ENCODE results near the gene SYT1.

The SYT1 gene

GRCh38 chr12:79233341-79233781 lies 368.8 kb downstream of the SYT1 start:
- no peak for DNase-seq (ENCODE audit: insufficient read length, low spot score)
- TF ChIP-seq POLR2A (IDR thresholded peaks at IDR 0.05; ENCODE audit: low read depth, low read length), result no peak
- no peak for FAIRE-seq

- no peak for TF ChIP-seq POLR2A (IDR thresholded peaks at IDR 0.05; ENCODE audit: low read depth, low read length)
- FAIRE-seq (no peak), DNase-seq (ENCODE audit: insufficient read length, low spot score) (no peak)
These were observed 372.3 kb downstream of the SYT1 start for GRCh38 chr12:79236920-79237319.

GRCh38 chr12:79238246-79238645 lies 373.7 kb downstream of the SYT1 start:
- TF ChIP-seq POLR2A (IDR thresholded peaks at IDR 0.05; ENCODE audit: low read depth, low read length), result no peak
- DNase-seq (ENCODE audit: insufficient read length, low spot score) (no peak), FAIRE-seq (no peak)

- FAIRE-seq (no peak), DNase-seq (ENCODE audit: insufficient read length, low spot score) (no peak)
- no peak for TF ChIP-seq POLR2A (IDR thresholded peaks at IDR 0.05; ENCODE audit: low read depth, low read length)
These were observed 382.9 kb downstream of the SYT1 start for GRCh38 chr12:79247494-79247893.

GRCh38 chr12:79250186-79250585 lies 385.6 kb downstream of the SYT1 start:
- TF ChIP-seq POLR2A (IDR thresholded peaks at IDR 0.05; ENCODE audit: low read depth, low read length), result no peak
- no peak for FAIRE-seq
- no peak for DNase-seq (ENCODE audit: insufficient read length, low spot score)

GRCh38 chr12:79250960-79251755 lies 386.6 kb downstream of the SYT1 start:
- no peak for DNase-seq (ENCODE audit: insufficient read length, low spot score)
- FAIRE-seq, result no peak
- TF ChIP-seq POLR2A (IDR thresholded peaks at IDR 0.05; ENCODE audit: low read depth, low read length), result no peak

GRCh38 chr12:79252358-79253075 lies 387.9 kb downstream of the SYT1 start:
- TF ChIP-seq POLR2A (IDR thresholded peaks at IDR 0.05; ENCODE audit: low read depth, low read length), result no peak
- peak; percentile 45 for FAIRE-seq

GRCh38 chr12:79255288-79255687 lies 390.7 kb downstream of the SYT1 start:
- no peak for TF ChIP-seq POLR2A (IDR thresholded peaks at IDR 0.05; ENCODE audit: low read depth, low read length)
- no peak for FAIRE-seq

More at GRCh38 chr12:79252358-79253075, 387.9 kb downstream of the SYT1 start:
- DNase-seq (ENCODE audit: insufficient read length, low spot score), result no peak

GRCh38 chr12:79260923-79261322 lies 396.3 kb downstream of the SYT1 start:
- FAIRE-seq (peak; percentile 33), DNase-seq (ENCODE audit: insufficient read length, low spot score) (no peak)
- no peak for TF ChIP-seq POLR2A (IDR thresholded peaks at IDR 0.05; ENCODE audit: low read depth, low read length)

More at GRCh38 chr12:79255288-79255687, 390.7 kb downstream of the SYT1 start:
- no peak for DNase-seq (ENCODE audit: insufficient read length, low spot score)

GRCh38 chr12:79262938-79263337 lies 398.4 kb downstream of the SYT1 start:
- no peak for TF ChIP-seq POLR2A (IDR thresholded peaks at IDR 0.05; ENCODE audit: low read depth, low read length)
- no peak for FAIRE-seq
- DNase-seq (ENCODE audit: insufficient read length, low spot score), result no peak

GRCh38 chr12:79266343-79267144 lies 402.0 kb downstream of the SYT1 start:
- FAIRE-seq (peak; percentile 6), DNase-seq (ENCODE audit: insufficient read length, low spot score) (no peak)
- no peak for TF ChIP-seq POLR2A (IDR thresholded peaks at IDR 0.05; ENCODE audit: low read depth, low read length)

GRCh38 chr12:79267580-79267979 lies 403.0 kb downstream of the SYT1 start:
- DNase-seq (ENCODE audit: insufficient read length, low spot score), result no peak
- no peak for TF ChIP-seq POLR2A (IDR thresholded peaks at IDR 0.05; ENCODE audit: low read depth, low read length)
- FAIRE-seq, result no peak

- no peak for FAIRE-seq
- DNase-seq (ENCODE audit: insufficient read length, low spot score), result no peak
- TF ChIP-seq POLR2A (IDR thresholded peaks at IDR 0.05; ENCODE audit: low read depth, low read length), result no peak
These were observed 410.0 kb downstream of the SYT1 start for GRCh38 chr12:79274501-79275064.

GRCh38 chr12:79275631-79276030 lies 411.1 kb downstream of the SYT1 start:
- FAIRE-seq, result no peak
- DNase-seq (ENCODE audit: insufficient read length, low spot score), result no peak
- no peak for TF ChIP-seq POLR2A (IDR thresholded peaks at IDR 0.05; ENCODE audit: low read depth, low read length)

Measured in H54 (cell line).